ENCODE data around the gene HPSE2.

DNA sequence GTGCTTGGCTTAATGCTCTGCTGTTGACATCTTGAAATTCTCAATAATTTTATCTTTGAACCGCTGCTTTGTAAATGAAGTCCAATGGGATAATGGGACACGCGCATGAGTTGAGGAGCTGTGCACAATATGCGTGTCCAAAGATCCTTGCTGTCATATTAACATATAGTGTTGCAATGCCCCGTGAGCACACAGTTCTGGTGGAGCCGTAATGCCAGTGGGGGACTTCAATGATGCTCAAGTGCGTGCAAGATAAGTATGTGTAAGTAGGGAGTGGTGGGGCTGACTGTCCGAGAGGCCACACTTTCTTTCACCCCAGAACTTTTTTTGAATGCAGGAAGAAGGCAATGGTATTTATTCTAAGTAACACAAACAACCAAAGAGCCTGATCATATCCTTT, 711.5 kb downstream of the HPSE2 start:
- TF ChIP-seq, protein P1, sequence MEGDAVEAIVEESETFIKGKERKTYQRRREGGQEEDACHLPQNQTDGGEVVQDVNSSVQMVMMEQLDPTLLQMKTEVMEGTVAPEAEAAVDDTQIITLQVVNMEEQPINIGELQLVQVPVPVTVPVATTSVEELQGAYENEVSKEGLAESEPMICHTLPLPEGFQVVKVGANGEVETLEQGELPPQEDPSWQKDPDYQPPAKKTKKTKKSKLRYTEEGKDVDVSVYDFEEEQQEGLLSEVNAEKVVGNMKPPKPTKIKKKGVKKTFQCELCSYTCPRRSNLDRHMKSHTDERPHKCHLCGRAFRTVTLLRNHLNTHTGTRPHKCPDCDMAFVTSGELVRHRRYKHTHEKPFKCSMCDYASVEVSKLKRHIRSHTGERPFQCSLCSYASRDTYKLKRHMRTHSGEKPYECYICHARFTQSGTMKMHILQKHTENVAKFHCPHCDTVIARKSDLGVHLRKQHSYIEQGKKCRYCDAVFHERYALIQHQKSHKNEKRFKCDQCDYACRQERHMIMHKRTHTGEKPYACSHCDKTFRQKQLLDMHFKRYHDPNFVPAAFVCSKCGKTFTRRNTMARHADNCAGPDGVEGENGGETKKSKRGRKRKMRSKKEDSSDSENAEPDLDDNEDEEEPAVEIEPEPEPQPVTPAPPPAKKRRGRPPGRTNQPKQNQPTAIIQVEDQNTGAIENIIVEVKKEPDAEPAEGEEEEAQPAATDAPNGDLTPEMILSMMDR (IDR thresholded peaks at IDR 0.05 in 4 of 5, conservative IDR thresholded peaks at IDR 0.05 in 1 of 5): no peak
- no peak for TF ChIP-seq POLR2A (IDR thresholded peaks at IDR 0.05)

Measured in gastrocnemius medialis (tissue), 4 donors.